ENCODE results near the gene SNX6.

The SNX6 gene

GRCh38 chr14:34633742-34634141 lies 3.8 kb upstream of the SNX6 start:
- no peak for ATAC-seq

- ATAC-seq: no peak
These were observed 2.5 kb upstream of the SNX6 start for GRCh38 chr14:34632411-34632978.

- ATAC-seq: no peak
These were observed 648 bp downstream of the SNX6 start for GRCh38 chr14:34629344-34629656.

- no peak for ATAC-seq
These were observed 1.2 kb downstream of the SNX6 start for GRCh38 chr14:34628681-34629135.

- ATAC-seq: no peak
These were observed 6.4 kb downstream of the SNX6 start for GRCh38 chr14:34623506-34623905.

- no peak for ATAC-seq
These were observed 9.1 kb downstream of the SNX6 start for GRCh38 chr14:34620839-34621238.

- ATAC-seq: no peak
These were observed 9.8 kb downstream of the SNX6 start for GRCh38 chr14:34620115-34620514.

- no peak for ATAC-seq
These were observed 10.5 kb downstream of the SNX6 start for GRCh38 chr14:34619471-34619870.

- no peak for ATAC-seq
These were observed 13.6 kb downstream of the SNX6 start for GRCh38 chr14:34616360-34616759.

GRCh38 chr14:34615507-34615906 lies 14.4 kb downstream of the SNX6 start:
- no peak for ATAC-seq

- no peak for ATAC-seq
These were observed 15.3 kb downstream of the SNX6 start for GRCh38 chr14:34614638-34615037.

GRCh38 chr14:34610101-34610500 lies 19.8 kb downstream of the SNX6 start:
- ATAC-seq: no peak

- ATAC-seq: no peak
These were observed 24.5 kb downstream of the SNX6 start for GRCh38 chr14:34605461-34605860.

GRCh38 chr14:34604995-34605394 lies 25.0 kb downstream of the SNX6 start:
- no peak for ATAC-seq

GRCh38 chr14:34596891-34597290 lies 33.1 kb downstream of the SNX6 start:
- ATAC-seq: no peak

GRCh38 chr14:34593740-34594375 lies 36.1 kb downstream of the SNX6 start:
- no peak for ATAC-seq

GRCh38 chr14:34592623-34593022 lies 37.3 kb downstream of the SNX6 start:
- ATAC-seq: no peak

GRCh38 chr14:34583525-34583924 lies 46.4 kb downstream of the SNX6 start:
- ATAC-seq: no peak

- ATAC-seq: no peak
These were observed 47.7 kb downstream of the SNX6 start for GRCh38 chr14:34582117-34582680.

GRCh38 chr14:34580381-34580780 lies 49.6 kb downstream of the SNX6 start:
- ATAC-seq: no peak

GRCh38 chr14:34571771-34572170 lies 58.2 kb downstream of the SNX6 start:
- no peak for ATAC-seq

- ATAC-seq: no peak
These were observed 60.2 kb downstream of the SNX6 start for GRCh38 chr14:34569750-34570149.

GRCh38 chr14:34568803-34569202 lies 61.1 kb downstream of the SNX6 start:
- no peak for ATAC-seq

GRCh38 chr14:34562776-34563150 lies 67.2 kb downstream of the SNX6 start:
- ATAC-seq: no peak

All from activated CD4-positive, CD25-positive, alpha-beta regulatory T cell treated with anti-CD3 and anti-CD28 coated beads, Interleukin-2, amount 50 U/mL, for 24 hours (primary cell).